G401.6 (cell line): ENCODE results near the gene COL25A1.
"Not testable (repeated sequence)": the region's sequence is repeated elsewhere in the genome, so short reads cannot be mapped to it uniquely, and the experiment has no call there.

Experiments
- FAIRE-seq: peaks from 2 replicates; lab custom pipeline; 2012; peaks lifted over from hg19 to GRCh38; lab: Jason Lieb, UNC

Gene COL25A1

GRCh38 chr4:109121561-109121960 lies 180.9 kb downstream of the COL25A1 start:
- no peak for FAIRE-seq

- no peak for FAIRE-seq
These were observed 182.6 kb downstream of the COL25A1 start for GRCh38 chr4:109119852-109120251.

- FAIRE-seq, result no peak
These were observed 183.8 kb downstream of the COL25A1 start for GRCh38 chr4:109118635-109119034.

- FAIRE-seq, result no peak
These were observed 188.0 kb downstream of the COL25A1 start for GRCh38 chr4:109114501-109114900.

GRCh38 chr4:109113521-109113920 lies 188.9 kb downstream of the COL25A1 start:
- no peak for FAIRE-seq

- no peak for FAIRE-seq
These were observed 191.4 kb downstream of the COL25A1 start for GRCh38 chr4:109111031-109111430.

- FAIRE-seq, result not testable (repeated sequence)
These were observed 194.2 kb downstream of the COL25A1 start for GRCh38 chr4:109108215-109108614.

GRCh38 chr4:109094056-109094455 lies 208.4 kb downstream of the COL25A1 start:
- no peak for FAIRE-seq

GRCh38 chr4:109091727-109092409 lies 210.6 kb downstream of the COL25A1 start:
- FAIRE-seq, result no peak

- no peak for FAIRE-seq
These were observed 218.5 kb downstream of the COL25A1 start for GRCh38 chr4:109083911-109084310.

GRCh38 chr4:109079731-109080130 lies 222.7 kb downstream of the COL25A1 start:
- no peak for FAIRE-seq

GRCh38 chr4:109079201-109079600 lies 223.3 kb downstream of the COL25A1 start:
- no peak for FAIRE-seq

- FAIRE-seq, result no peak
These were observed 223.7 kb downstream of the COL25A1 start for GRCh38 chr4:109078724-109079123.

- no peak for FAIRE-seq
These were observed 225.0 kb downstream of the COL25A1 start for GRCh38 chr4:109077505-109077904.

- FAIRE-seq, result not testable (repeated sequence)
These were observed 225.7 kb downstream of the COL25A1 start for GRCh38 chr4:109076709-109077108.

GRCh38 chr4:109075621-109076020 lies 226.8 kb downstream of the COL25A1 start:
- no peak for FAIRE-seq

GRCh38 chr4:109072595-109072994 lies 229.9 kb downstream of the COL25A1 start:
- FAIRE-seq, result no peak

- FAIRE-seq, result not testable (repeated sequence)
These were observed 231.8 kb downstream of the COL25A1 start for GRCh38 chr4:109070677-109071076.

GRCh38 chr4:109067508-109068235 lies 234.8 kb downstream of the COL25A1 start:
- no peak for FAIRE-seq

- FAIRE-seq, result no peak
These were observed 237.5 kb downstream of the COL25A1 start for GRCh38 chr4:109065006-109065405.

GRCh38 chr4:109053257-109053656 lies 249.2 kb downstream of the COL25A1 start:
- FAIRE-seq, result no peak

- FAIRE-seq, result no peak
These were observed 249.6 kb downstream of the COL25A1 start for GRCh38 chr4:109052821-109053220.

- FAIRE-seq, result no peak
These were observed 251.4 kb downstream of the COL25A1 start for GRCh38 chr4:109051054-109051453.

GRCh38 chr4:109049926-109050325 lies 252.5 kb downstream of the COL25A1 start:
- FAIRE-seq, result no peak
